ENCODE results near the gene EPHA6.

DNA sequence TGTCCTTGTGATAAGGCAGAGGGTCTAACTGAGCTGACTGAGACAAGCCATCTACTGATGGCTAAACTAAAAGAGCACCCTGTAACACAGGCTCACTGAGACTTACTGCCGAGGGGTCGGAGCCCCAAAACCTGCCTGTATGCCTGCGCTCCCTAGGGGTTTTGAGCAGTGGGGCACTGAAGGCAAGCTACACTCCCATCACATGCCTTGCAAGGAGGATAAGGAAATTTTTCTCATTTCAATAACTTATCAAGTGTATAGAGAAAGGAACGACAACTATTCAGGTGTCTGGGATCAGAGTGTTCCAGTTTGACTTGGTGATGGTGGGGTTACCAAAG is 292.2 kb downstream of the EPHA6 start:
- TF ChIP-seq SREBF2 (CRISPR knock-in tag; IDR thresholded peaks at IDR 0.05) (no peak), TCF7L2 (IDR thresholded peaks at IDR 0.05; ENCODE audit: low read depth, low read length) (no peak), RFX1 (IDR thresholded peaks at IDR 0.05) (no peak), RBM22 (IDR thresholded peaks at IDR 0.05; ENCODE audit: low read depth, low read length, poor library complexity, severe bottlenecking) (no peak), JUN (IDR thresholded peaks at IDR 0.05; ENCODE audit: borderline replicate concordance, low read depth, low read length) (no peak), JUN (CRISPR knock-in tag; IDR thresholded peaks at IDR 0.05; ENCODE audit: borderline replicate concordance) (no peak), MXI1 (IDR thresholded peaks at IDR 0.05; ENCODE audit: low read depth, low read length) (no peak)
- TF ChIP-seq, protein P1, sequence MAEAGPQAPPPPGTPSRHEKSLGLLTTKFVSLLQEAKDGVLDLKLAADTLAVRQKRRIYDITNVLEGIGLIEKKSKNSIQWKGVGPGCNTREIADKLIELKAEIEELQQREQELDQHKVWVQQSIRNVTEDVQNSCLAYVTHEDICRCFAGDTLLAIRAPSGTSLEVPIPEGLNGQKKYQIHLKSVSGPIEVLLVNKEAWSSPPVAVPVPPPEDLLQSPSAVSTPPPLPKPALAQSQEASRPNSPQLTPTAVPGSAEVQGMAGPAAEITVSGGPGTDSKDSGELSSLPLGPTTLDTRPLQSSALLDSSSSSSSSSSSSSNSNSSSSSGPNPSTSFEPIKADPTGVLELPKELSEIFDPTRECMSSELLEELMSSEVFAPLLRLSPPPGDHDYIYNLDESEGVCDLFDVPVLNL (CRISPR knock-in tag; IDR thresholded peaks at IDR 0.05; ENCODE audit: low read depth), result no peak
- TF ChIP-seq, protein P2, sequence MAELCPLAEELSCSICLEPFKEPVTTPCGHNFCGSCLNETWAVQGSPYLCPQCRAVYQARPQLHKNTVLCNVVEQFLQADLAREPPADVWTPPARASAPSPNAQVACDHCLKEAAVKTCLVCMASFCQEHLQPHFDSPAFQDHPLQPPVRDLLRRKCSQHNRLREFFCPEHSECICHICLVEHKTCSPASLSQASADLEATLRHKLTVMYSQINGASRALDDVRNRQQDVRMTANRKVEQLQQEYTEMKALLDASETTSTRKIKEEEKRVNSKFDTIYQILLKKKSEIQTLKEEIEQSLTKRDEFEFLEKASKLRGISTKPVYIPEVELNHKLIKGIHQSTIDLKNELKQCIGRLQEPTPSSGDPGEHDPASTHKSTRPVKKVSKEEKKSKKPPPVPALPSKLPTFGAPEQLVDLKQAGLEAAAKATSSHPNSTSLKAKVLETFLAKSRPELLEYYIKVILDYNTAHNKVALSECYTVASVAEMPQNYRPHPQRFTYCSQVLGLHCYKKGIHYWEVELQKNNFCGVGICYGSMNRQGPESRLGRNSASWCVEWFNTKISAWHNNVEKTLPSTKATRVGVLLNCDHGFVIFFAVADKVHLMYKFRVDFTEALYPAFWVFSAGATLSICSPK (IDR thresholded peaks at IDR 0.05; ENCODE audit: borderline replicate concordance), result no peak
- TF ChIP-seq, protein P3, sequence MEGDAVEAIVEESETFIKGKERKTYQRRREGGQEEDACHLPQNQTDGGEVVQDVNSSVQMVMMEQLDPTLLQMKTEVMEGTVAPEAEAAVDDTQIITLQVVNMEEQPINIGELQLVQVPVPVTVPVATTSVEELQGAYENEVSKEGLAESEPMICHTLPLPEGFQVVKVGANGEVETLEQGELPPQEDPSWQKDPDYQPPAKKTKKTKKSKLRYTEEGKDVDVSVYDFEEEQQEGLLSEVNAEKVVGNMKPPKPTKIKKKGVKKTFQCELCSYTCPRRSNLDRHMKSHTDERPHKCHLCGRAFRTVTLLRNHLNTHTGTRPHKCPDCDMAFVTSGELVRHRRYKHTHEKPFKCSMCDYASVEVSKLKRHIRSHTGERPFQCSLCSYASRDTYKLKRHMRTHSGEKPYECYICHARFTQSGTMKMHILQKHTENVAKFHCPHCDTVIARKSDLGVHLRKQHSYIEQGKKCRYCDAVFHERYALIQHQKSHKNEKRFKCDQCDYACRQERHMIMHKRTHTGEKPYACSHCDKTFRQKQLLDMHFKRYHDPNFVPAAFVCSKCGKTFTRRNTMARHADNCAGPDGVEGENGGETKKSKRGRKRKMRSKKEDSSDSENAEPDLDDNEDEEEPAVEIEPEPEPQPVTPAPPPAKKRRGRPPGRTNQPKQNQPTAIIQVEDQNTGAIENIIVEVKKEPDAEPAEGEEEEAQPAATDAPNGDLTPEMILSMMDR (IDR thresholded peaks at IDR 0.05 in 2 of 3, conservative IDR thresholded peaks at IDR 0.05 in 1 of 3; ENCODE audit: insufficient read depth in 2 of 3, low read depth in 1 of 3, low read length in 3 of 3), result no peak

All from K562 (cell line).